K562 (cell line): ENCODE data around the gene PPP1R16B. TPM values are rescaled to one million over a fixed set of nuclear protein-coding genes. Genes with fewer than 3 reads are reported as not detected.

Source experiments
- ATAC-seq: fragments of 200-7000 bp; cut with Tn5 transposase; 3 replicates; pipeline ENCODE4 v1.9.1; 2020; ENCODE audit warnings: moderate library complexity
- BruUV-seq: library from RNA; stranded (reverse); fragments of 400-500 nt; replicated peaks from 2 replicates; lab custom pipeline; 2021; lab: Mats Ljungman, UMichigan
- CTCF ChIA-PET: fragments of 300-600 bp; formaldehyde crosslinking; extraction: SDS; loops from one replicate; lab custom pipeline; 2021; ENCODE audit warnings: low intra/inter-chr PET ratio; lab: Yijun Ruan, JAX
- POLR2A ChIA-PET: fragments of 300-600, 350-650 bp; sonication (Branson Sonifier 250); formaldehyde crosslinking; extraction: SDS; loops from one replicate; lab custom pipeline; 2021; ENCODE audit warnings: antibody characterized with exemption, inconsistent platforms; lab: Yijun Ruan, JAX
- DNase-seq, 4 experiments: peaks; one replicate each; pipeline versions ENCODE4 v3.0.0 to v3.0.0-alpha.2; 2011 to 2018; ENCODE audit warnings: low spot score in 3 of 4, mixed read lengths in 3 of 4; ENCODE audit errors: extremely low read depth in 1 of 4
- FAIRE-seq: peaks from 2 replicates; lab custom pipeline; 2011; peaks lifted over from hg19 to GRCh38; lab: Jason Lieb, UNC
- H2AFZ ChIP-seq: 2 replicates; pipeline ENCODE4 v1.6.0; 2011; ENCODE audit warnings: low read depth, low read length, control low read depth, inconsistent platforms
- H3K27ac ChIP-seq: fragments of 200-600 bp; 3 replicates; pipeline ENCODE4 v1.8.0; 2011; ENCODE audit warnings: low read depth, mild to moderate bottlenecking, control low read depth, inconsistent platforms, low read length, moderate library complexity, mixed read lengths; ENCODE audit errors: extremely low read depth
- H3K27me3 ChIP-seq, 2 experiments: fragments of 300-600 bp in 1 of 2; 2 replicates in 1 of 2; 3 replicates in 1 of 2; pipeline versions ENCODE4 v1.6.0 to v1.8.0; 2011; ENCODE audit warnings: inconsistent platforms in 2 of 2, low read length in 2 of 2, mild to moderate bottlenecking in 1 of 2, mixed read lengths in 1 of 2, moderate library complexity in 1 of 2; ENCODE audit not compliant: control insufficient read depth in 2 of 2, insufficient read depth in 2 of 2
- H3K36me3 ChIP-seq: fragments of 300-600 bp; 3 replicates; pipeline ENCODE4 v1.8.0; 2011; ENCODE audit warnings: mild to moderate bottlenecking, low read length, inconsistent platforms; ENCODE audit not compliant: control insufficient read depth, insufficient read depth
- H3K4me1 ChIP-seq, 2 experiments: fragments of 200-600 bp in 1 of 2; replicated peaks in 1 of 2; 2 replicates in 1 of 2; 3 replicates in 1 of 2; pipeline versions ENCODE4 v1.5.1 to v1.8.0; 2011; ENCODE audit warnings: inconsistent platforms in 2 of 2, low read length in 2 of 2, mild to moderate bottlenecking in 1 of 2, mixed read lengths in 1 of 2, moderate library complexity in 1 of 2; ENCODE audit not compliant: control insufficient read depth in 2 of 2, insufficient read depth in 2 of 2
- H3K4me2 ChIP-seq: 2 replicates; pipeline ENCODE4 v1.6.1; 2011; ENCODE audit warnings: low read length, control low read depth, inconsistent platforms, mixed read lengths; ENCODE audit not compliant: insufficient read depth
- H3K4me3 ChIP-seq: fragments of 200-600 bp; sonication (generic), shearing (Covaris generic); 2 replicates; pipeline ENCODE4 v1.5.1; 2016; ENCODE audit warnings: control low read depth, inconsistent platforms
- H3K79me2 ChIP-seq: fragments of 200-600 bp; 3 replicates; pipeline ENCODE4 v1.8.0; 2011; ENCODE audit warnings: low read length, inconsistent platforms; ENCODE audit not compliant: control insufficient read depth, insufficient read depth
- H3K9ac ChIP-seq, 2 experiments: 2 replicates each; pipeline versions ENCODE4 v1.6.0 to v1.6.1; 2011; ENCODE audit warnings: low read depth in 2 of 2, low read length in 2 of 2, control low read depth in 1 of 2, inconsistent platforms in 1 of 2, mild to moderate bottlenecking in 1 of 2, mixed read lengths in 1 of 2; ENCODE audit not compliant: insufficient read depth in 1 of 2
- H3K9me1 ChIP-seq: one replicate; pipeline ENCODE4 v1.6.0; 2011; ENCODE audit warnings: inconsistent platforms, mild to moderate bottlenecking, low read length, moderate library complexity; ENCODE audit not compliant: control insufficient read depth, insufficient read depth
- H3K9me3 ChIP-seq: replicated peaks from 2 replicates; pipeline ENCODE4 v1.5.1; 2011; ENCODE audit warnings: low read depth, low read length, inconsistent platforms; ENCODE audit not compliant: control insufficient read depth, insufficient read depth
- H4K20me1 ChIP-seq: replicated peaks from 2 replicates; pipeline ENCODE4 v1.6.1; 2011; ENCODE audit warnings: low read length, inconsistent platforms, mixed read lengths; ENCODE audit not compliant: control insufficient read depth, insufficient read depth
- ARID2 ChIP-seq: fragments of 450-650 bp; IDR thresholded peaks from 2 replicates; pipeline ENCODE4 v1.6.1; 2017; ENCODE audit warnings: antibody characterized with exemption, mild to moderate bottlenecking
- DNMT1 ChIP-seq: fragments of 450-650 bp; IDR thresholded peaks from 2 replicates; pipeline ENCODE4 v1.6.1; 2016; ENCODE audit warnings: antibody characterized with exemption, mild to moderate bottlenecking
- MXI1 ChIP-seq: IDR thresholded peaks from 2 replicates; pipeline ENCODE4 v1.6.1; 2011; ENCODE audit warnings: low read depth, mild to moderate bottlenecking, improper control_type of control experiment, low read length
- whole genome bisulfite sequencing: fragments of 100-300 bp; shearing (Covaris generic); methylation state at CpG from one replicate; pipeline ENCODE4 v1.1.6; 2016; ENCODE audit warnings: low coverage, mixed read lengths; ENCODE audit not compliant: insufficient coverage; ENCODE audit errors: missing lambda C conversion rate; 5-methylcytosine and 5-hydroxymethylcytosine counted together
- in situ Hi-C: fragments of 300-500 bp; cut with MboI; formaldehyde crosslinking; loops from 4 replicates; pipeline ENCODE4 v1.15.0; 2018; ENCODE audit warnings: inconsistent platforms, mixed read lengths
- intact Hi-C: fragments of 100-400 bp; cut with micrococcal nuclease; formaldehyde crosslinking; loops from 2 replicates; pipeline ENCODE4 v1.14.2; 2022
- polyA plus RNA-seq, 8 experiments: library from polyadenylated mRNA; depleted of rRNA in 4 of 8; stranded (reverse) in 5 of 8; unstranded in 3 of 8; fragments of >200 nt; fragmentation: Nextera tagmentation in 2 of 8; fragmentation: Illumina TruSeq in 1 of 8; extraction: Ambion mirVana in 2 of 8; extraction: Trizol in 1 of 8; gene quantifications; 2 replicates each; pipeline versions ENCODE4 v1.2.1 to v1.2.3, GENCODE V29; 2011 to 2014; ENCODE audit warnings: inconsistent platforms in 1 of 8, missing spikeins in 1 of 8
- total RNA-seq, 7 experiments: library from RNA; depleted of rRNA in 6 of 7; stranded (reverse); fragments of >200 nt in 6 of 7; fragmentation: Illumina TruSeq in 2 of 7; extraction: Trizol in 2 of 7; gene quantifications; 2 replicates each; pipeline versions ENCODE4 v1.2.1 to v1.2.3, GENCODE V29; 2011 to 2021; ENCODE audit warnings: low replicate concordance in 1 of 7
- TF ChIP-seq, protein P1 (sequence below), 2 experiments: fragments of 450-650 bp; IDR thresholded peaks; 2 replicates each; pipeline ENCODE4 v1.6.1; 2016; ENCODE audit warnings: mild to moderate bottlenecking in 2 of 2, borderline replicate concordance in 1 of 2, low read depth in 1 of 2, moderate library complexity in 1 of 2
- TF ChIP-seq, protein P2 (sequence below): IDR thresholded peaks from 3 replicates; pipeline ENCODE4 v1.6.1; 2011; ENCODE audit warnings: borderline replicate concordance, mild to moderate bottlenecking, moderate library complexity; ENCODE audit not compliant: insufficient read length; ENCODE audit errors: extremely low read depth
- TF ChIP-seq, protein P3 (sequence below): fragments of 250-450 bp; sonication (Bioruptor Pico); IDR thresholded peaks from 2 replicates; pipeline ENCODE4 v1.4.0; 2020; ENCODE audit warnings: borderline replicate concordance

Gene PPP1R16B
- total and polyA plus RNA-seq, 9 of the 15 experiments (the other 6 are each of a cell fraction or from before 2014, with no cell fraction given), result 1.5 to 11.5 (median 6.8) TPM

DNA sequence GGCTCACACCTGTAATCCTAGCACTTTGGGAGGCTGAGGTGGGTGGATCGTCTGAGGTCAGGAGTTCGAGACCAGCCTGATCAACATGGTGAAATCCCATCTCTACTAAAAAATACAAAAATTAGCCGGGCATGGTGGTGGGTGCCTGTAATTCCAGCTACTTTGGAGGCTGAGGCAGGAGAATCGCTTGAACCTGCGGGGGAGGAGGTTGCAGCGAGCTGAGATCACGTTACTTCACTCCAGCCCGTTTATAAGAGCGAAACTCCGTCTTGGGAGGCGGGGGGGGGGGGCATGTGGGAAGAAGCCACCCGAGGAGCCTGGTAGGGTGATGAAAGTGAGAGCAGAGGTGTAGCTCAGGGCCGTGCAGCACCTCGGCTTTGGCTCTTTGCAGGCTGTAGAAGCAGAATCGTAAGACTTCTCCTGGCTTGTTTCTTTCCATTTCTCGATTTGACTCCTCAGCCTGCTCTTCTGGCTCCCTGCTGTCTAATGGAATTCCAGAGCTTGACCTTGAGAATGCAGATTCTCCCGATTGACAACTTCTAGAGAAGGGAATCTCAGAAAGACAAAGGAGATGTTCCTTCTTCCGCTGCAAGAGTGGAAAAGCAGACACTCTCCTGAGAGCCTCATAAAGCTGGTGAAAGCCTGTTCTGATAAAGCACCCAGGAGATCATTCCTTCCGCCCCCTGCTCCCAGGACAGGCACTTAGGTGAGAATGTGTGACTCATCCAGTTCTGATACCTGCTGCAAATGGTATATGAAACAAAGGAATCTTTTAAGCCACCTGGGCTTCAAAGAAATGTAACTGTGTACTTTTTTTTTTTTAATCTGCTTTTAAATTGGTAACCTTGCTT lies 26.0 kb upstream of the PPP1R16B start:
- no peak overlapping the region for H3K27ac ChIP-seq
- H3K36me3 ChIP-seq, result peaks cover 3% of the 10 kb centered on the region; the same call in 2 of the 3 replicates
- H3K79me2 ChIP-seq, result no peaks in the 10 kb centered on the region
- H3K9me3 ChIP-seq, result no peaks in the 10 kb centered on the region
- no peak overlapping the region for H3K9ac ChIP-seq
- ATAC-seq, result peak; percentile 38; the same call in 2 of the 3 replicates
- TF ChIP-seq, protein P1, sequence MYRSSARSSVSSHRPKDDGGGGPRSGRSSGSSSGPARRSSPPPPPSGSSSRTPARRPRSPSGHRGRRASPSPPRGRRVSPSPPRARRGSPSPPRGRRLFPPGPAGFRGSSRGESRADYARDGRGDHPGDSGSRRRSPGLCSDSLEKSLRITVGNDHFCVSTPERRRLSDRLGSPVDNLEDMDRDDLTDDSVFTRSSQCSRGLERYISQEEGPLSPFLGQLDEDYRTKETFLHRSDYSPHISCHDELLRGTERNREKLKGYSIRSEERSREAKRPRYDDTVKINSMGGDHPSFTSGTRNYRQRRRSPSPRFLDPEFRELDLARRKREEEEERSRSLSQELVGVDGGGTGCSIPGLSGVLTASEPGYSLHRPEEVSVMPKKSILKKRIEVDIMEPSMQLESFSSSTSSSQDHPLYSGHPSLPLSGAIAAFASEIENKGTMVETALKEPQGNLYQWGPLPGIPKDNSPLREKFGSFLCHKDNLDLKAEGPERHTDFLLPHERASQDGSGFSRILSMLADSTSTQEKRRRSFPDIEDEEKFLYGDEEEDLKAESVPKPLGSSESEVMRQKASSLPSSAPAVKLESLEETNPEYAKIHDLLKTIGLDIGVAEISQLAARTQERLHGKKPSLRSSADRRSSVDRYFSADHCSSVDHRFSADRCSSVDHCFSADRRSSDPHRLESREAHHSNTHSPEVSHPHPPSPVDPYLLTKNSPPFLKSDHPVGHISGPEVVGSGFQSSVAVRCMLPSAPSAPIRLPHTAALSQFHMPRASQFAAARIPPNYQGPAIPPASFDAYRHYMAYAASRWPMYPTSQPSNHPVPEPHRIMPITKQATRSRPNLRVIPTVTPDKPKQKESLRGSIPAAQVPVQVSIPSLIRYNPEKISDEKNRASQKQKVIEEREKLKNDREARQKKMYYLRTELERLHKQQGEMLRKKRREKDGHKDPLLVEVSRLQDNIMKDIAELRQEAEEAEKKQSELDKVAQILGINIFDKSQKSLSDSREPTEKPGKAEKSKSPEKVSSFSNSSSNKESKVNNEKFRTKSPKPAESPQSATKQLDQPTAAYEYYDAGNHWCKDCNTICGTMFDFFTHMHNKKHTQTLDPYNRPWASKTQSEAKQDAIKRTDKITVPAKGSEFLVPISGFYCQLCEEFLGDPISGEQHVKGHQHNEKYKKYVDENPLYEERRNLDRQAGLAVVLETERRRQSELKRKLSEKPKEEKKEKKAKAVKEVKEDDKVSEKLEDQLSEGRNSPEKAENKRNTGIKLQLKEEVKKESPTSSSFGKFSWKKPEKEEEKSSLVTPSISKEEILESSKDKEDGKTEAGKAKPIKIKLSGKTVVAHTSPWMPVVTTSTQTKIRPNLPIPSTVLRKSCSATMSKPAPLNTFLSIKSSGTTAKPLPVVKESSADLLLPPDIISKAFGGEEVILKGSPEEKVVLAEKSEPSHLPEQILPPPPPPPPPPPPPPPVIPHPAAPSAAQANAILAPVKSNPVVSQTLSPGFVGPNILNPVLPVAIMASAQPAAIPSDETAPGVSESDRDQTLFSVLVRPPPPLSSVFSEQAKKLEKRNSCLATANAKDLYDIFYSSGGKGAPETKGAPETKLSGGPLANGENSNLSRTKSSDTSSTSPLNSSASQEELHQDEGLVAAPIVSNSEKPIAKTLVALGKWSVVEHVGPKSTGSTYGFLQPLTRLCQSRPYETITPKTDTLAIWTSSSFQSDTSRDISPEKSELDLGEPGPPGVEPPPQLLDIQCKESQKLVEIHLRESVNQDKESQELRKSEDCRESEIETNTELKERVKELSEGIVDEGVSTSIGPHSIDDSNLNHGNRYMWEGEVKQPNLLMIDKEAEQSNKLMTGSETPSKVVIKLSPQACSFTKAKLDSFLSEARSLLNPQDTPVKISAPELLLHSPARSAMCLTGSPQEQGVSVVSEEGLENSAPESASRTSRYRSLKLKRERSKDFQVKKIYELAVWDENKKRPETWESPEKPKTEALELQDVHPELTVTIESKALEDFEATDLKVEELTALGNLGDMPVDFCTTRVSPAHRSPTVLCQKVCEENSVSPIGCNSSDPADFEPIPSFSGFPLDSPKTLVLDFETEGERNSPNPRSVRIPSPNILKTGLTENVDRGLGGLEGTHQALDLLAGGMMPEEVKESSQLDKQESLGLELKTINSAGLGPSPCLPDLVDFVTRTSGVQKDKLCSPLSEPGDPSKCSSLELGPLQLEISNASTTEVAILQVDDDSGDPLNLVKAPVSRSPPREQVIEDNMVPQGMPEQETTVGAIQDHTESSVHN (IDR thresholded peaks at IDR 0.05; ENCODE audit: borderline replicate concordance in 1 of 2, low read depth in 1 of 2), result no peak
- TF ChIP-seq, protein P2, sequence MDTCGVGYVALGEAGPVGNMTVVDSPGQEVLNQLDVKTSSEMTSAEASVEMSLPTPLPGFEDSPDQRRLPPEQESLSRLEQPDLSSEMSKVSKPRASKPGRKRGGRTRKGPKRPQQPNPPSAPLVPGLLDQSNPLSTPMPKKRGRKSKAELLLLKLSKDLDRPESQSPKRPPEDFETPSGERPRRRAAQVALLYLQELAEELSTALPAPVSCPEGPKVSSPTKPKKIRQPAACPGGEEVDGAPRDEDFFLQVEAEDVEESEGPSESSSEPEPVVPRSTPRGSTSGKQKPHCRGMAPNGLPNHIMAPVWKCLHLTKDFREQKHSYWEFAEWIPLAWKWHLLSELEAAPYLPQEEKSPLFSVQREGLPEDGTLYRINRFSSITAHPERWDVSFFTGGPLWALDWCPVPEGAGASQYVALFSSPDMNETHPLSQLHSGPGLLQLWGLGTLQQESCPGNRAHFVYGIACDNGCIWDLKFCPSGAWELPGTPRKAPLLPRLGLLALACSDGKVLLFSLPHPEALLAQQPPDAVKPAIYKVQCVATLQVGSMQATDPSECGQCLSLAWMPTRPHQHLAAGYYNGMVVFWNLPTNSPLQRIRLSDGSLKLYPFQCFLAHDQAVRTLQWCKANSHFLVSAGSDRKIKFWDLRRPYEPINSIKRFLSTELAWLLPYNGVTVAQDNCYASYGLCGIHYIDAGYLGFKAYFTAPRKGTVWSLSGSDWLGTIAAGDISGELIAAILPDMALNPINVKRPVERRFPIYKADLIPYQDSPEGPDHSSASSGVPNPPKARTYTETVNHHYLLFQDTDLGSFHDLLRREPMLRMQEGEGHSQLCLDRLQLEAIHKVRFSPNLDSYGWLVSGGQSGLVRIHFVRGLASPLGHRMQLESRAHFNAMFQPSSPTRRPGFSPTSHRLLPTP, result no peak
- TF ChIP-seq DNMT1, result no peak
- no peak for TF ChIP-seq ARID2
- TF ChIP-seq, protein P3, sequence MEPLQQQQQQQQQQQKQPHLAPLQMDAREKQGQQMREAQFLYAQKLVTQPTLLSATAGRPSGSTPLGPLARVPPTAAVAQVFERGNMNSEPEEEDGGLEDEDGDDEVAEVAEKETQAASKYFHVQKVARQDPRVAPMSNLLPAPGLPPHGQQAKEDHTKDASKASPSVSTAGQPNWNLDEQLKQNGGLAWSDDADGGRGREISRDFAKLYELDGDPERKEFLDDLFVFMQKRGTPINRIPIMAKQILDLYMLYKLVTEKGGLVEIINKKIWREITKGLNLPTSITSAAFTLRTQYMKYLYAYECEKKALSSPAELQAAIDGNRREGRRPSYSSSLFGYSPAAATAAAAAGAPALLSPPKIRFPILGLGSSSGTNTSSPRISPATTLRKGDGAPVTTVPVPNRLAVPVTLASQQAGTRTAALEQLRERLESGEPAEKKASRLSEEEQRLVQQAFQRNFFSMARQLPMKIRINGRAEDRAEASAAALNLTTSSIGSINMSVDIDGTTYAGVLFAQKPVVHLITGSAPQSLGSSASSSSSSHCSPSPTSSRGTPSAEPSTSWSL (CRISPR knock-in tag), result no peak
- no peak for TF ChIP-seq MXI1
- TF ChIP-seq, all 486 proteins: peak for 0
- no TSS peak for BruUV-seq
- no peak overlapping the region for H3K4me2 ChIP-seq
- H3K4me1 ChIP-seq, result no peaks in the 10 kb centered on the region; a peak in 2 of 5 replicates
- CTCF ChIA-PET, result no interaction called here
- DNase-seq (no peak), FAIRE-seq (peak; percentile 15)
- H4K20me1 ChIP-seq, result no peaks in the 10 kb centered on the region
- H2AFZ ChIP-seq, result no peak overlapping the region
- in situ Hi-C loops, result no loop called here
- WGBS, result 41% methylated on average over 16 of the region's 19 CpGs
- no peaks in the 10 kb centered on the region for H3K27me3 ChIP-seq
- no peaks in the 10 kb centered on the region for H3K9me1 ChIP-seq
- POLR2A ChIA-PET, result interaction anchor here (1.4 kb wide), 1 partner anchor 13 kb away, joined by 3 read pairs; no protein-coding TSS in a partner anchor
- intact Hi-C loops, result no loop called here
- no peak overlapping the region for H3K4me3 ChIP-seq
